ENCODE results near the gene SYN1.
"Not testable (repeated sequence)": the region's sequence is repeated elsewhere in the genome, so short reads cannot be mapped to it uniquely, and the experiment has no call there.

SYN1 gene

DNA sequence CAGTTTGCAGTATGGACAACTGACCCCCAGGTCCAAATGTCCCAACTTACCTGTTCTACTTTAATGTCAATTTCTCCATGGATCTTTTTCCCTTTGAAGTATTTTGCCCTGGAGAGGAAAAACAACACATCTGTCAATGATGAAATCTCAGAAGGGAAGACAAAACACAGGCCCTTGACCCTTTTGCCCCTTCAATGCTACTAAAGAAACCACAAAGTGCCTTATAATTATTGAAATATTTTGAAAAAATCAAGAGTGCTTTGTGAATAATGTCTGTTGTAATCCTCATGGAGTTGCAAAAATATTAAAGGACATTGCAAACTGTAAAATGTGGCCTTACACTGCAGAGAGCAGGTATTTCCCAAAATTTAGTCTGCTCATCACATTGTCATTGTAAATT, 12.6 kb downstream of the SYN1 start:
- no peaks in the 10 kb centered on the region for H3K4me1 ChIP-seq (ENCODE audit: control insufficient read depth in 5 of 5, insufficient read depth in 5 of 5, low read length in 5 of 5)
- no peaks in the 10 kb centered on the region for H3K9me3 ChIP-seq (ENCODE audit: control insufficient read depth in 5 of 5, low read length in 5 of 5)
- H3K27ac ChIP-seq (ENCODE audit: low read depth, low read length): no peak overlapping the region
- no peak overlapping the region for H3K9ac ChIP-seq (ENCODE audit: low read length in 5 of 5)
- H3K4me3 ChIP-seq (ENCODE audit: low read depth in 1 of 5, low read length in 5 of 5): no peak overlapping the region
- H3K36me3 ChIP-seq (ENCODE audit: control insufficient read depth in 5 of 5, insufficient read depth in 5 of 5, low read length in 5 of 5): no peaks in the 10 kb centered on the region
- H3K27me3 ChIP-seq (ENCODE audit: control insufficient read depth in 5 of 5, insufficient read depth in 4 of 5, low read length in 5 of 5): peaks cover 0 to 19% (median 6%) of the 10 kb centered on the region in 5 donors

DNA sequence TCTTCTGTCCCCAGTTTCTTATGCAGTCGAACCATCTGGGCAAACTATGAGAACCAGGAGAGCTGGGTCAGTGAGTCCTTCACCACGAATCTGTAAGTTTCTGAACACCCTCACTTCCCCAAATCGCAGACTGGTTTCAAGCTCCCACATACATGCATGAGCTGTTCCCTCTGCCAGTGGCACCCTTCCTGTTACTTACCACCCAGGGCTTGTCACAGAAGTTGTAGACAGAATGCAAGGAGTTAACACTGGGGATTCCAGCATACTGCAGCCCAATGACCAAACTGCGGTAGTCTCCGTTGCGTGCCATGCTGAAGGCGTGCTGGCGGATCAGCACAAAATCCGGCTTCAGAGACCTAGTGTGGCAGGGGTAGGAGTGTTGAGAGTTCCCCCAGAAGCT, 14.6 kb downstream of the SYN1 start:
- Histone ChIP-seq H3K9me3 (ENCODE audit: control insufficient read depth in 5 of 5, low read length in 5 of 5) (peaks cover 0 to 9% (median 3%) of the 10 kb centered on the region in 5 donors), H3K27ac (ENCODE audit: low read depth, low read length) (no peak overlapping the region), H3K4me1 (ENCODE audit: control insufficient read depth in 5 of 5, insufficient read depth in 5 of 5, low read length in 5 of 5) (no peaks in the 10 kb centered on the region), H3K27me3 (ENCODE audit: control insufficient read depth in 5 of 5, insufficient read depth in 4 of 5, low read length in 5 of 5) (peaks cover 0 to 16% (median 6%) of the 10 kb centered on the region in 5 donors), H3K36me3 (ENCODE audit: control insufficient read depth in 5 of 5, insufficient read depth in 5 of 5, low read length in 5 of 5) (no peaks in the 10 kb centered on the region), H3K9ac (ENCODE audit: low read length in 5 of 5) (no peak overlapping the region), H3K4me3 (ENCODE audit: low read depth in 1 of 5, low read length in 5 of 5) (no peak overlapping the region)

DNA sequence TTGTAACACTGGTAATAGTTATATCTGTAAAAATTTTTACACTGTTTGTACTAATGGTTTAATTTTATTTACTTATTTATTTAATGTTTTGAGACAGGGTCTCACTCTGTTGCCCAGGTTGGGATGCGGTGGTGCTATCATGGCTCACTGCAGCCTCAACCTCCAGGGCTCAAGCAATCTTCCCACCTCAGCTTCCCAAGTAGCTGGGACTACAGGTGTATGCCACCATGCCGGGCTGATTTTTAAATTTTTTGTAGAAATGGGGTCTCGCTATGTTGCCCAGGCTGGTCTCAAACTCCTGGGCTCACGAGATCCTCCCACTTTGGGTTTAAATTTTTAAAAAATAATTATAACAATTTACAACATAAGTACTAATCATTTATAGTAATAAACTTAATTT, 16.5 kb downstream of the SYN1 start:
- H3K4me3 ChIP-seq (ENCODE audit: low read depth in 1 of 5, low read length in 5 of 5); H3K36me3 ChIP-seq (ENCODE audit: control insufficient read depth in 5 of 5, insufficient read depth in 5 of 5, low read length in 5 of 5); H3K27ac ChIP-seq (ENCODE audit: low read depth, low read length); H3K9ac ChIP-seq (ENCODE audit: low read length in 5 of 5); H3K27me3 ChIP-seq (ENCODE audit: control insufficient read depth in 5 of 5, insufficient read depth in 4 of 5, low read length in 5 of 5); H3K4me1 ChIP-seq (ENCODE audit: control insufficient read depth in 5 of 5, insufficient read depth in 5 of 5, low read length in 5 of 5): not testable (repeated sequence)
- peaks cover 0 to 15% (median 4%) of the 10 kb centered on the region in 5 donors for H3K9me3 ChIP-seq (ENCODE audit: control insufficient read depth in 5 of 5, low read length in 5 of 5)

DNA sequence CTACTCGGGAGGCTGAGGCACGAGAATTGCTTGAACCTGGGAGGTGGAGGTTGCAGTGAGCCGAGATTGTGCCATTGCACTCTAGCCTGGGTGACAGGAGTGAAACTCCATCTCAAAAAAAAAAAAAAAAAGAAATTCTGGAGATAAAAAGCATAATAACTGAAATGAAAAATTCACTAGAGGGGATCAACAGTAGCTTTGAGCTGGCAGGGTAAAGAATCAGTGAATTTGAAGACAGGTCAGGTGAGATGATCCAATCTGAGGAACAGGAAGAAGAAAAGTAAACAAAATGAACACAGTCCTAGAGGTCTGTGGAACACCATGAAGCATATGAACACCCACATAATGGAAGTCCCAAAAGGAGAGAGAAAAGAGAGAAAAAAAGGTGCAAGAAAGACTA, 22.4 kb downstream of the SYN1 start:
- Histone ChIP-seq H3K4me1 (ENCODE audit: control insufficient read depth in 5 of 5, insufficient read depth in 5 of 5, low read length in 5 of 5) (no peaks in the 10 kb centered on the region), H3K27me3 (ENCODE audit: control insufficient read depth in 5 of 5, insufficient read depth in 4 of 5, low read length in 5 of 5) (no peaks in the 10 kb centered on the region), H3K36me3 (ENCODE audit: control insufficient read depth in 5 of 5, insufficient read depth in 5 of 5, low read length in 5 of 5) (no peaks in the 10 kb centered on the region), H3K9me3 (ENCODE audit: control insufficient read depth in 5 of 5, low read length in 5 of 5) (peaks cover 7 to 23% (median 13%) of the 10 kb centered on the region in 5 donors), H3K9ac (ENCODE audit: low read length in 5 of 5) (no peak overlapping the region), H3K27ac (ENCODE audit: low read depth, low read length) (no peak overlapping the region), H3K4me3 (ENCODE audit: low read depth in 1 of 5, low read length in 5 of 5) (no peak overlapping the region)

DNA sequence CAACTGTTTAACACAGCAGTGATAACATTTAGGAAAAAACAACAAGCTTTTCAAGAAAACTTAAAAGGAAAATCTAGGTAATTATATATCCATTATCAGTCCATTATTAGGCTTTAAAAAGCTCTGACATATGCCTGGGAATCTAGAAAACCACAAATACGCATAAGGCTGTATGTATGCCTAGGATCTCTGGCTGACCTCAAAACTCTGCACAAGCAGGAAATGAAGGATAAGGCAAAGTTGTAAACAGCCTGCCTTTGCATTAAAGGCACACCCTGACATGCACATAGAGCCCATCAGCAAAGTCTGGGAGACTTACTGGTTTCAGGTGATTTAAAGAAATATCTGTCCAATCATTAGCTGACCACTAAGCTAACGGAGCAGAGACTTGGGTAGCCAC, 23.4 kb downstream of the SYN1 start:
- Histone ChIP-seq H3K27me3 (ENCODE audit: control insufficient read depth in 5 of 5, insufficient read depth in 4 of 5, low read length in 5 of 5) (no peaks in the 10 kb centered on the region), H3K4me1 (ENCODE audit: control insufficient read depth in 5 of 5, insufficient read depth in 5 of 5, low read length in 5 of 5) (no peaks in the 10 kb centered on the region), H3K9me3 (ENCODE audit: control insufficient read depth in 5 of 5, low read length in 5 of 5) (peaks cover 7 to 22% (median 13%) of the 10 kb centered on the region in 5 donors), H3K4me3 (ENCODE audit: low read depth in 1 of 5, low read length in 5 of 5) (no peak overlapping the region), H3K36me3 (ENCODE audit: control insufficient read depth in 5 of 5, insufficient read depth in 5 of 5, low read length in 5 of 5) (no peaks in the 10 kb centered on the region), H3K9ac (ENCODE audit: low read length in 5 of 5) (no peak overlapping the region), H3K27ac (ENCODE audit: low read depth, low read length) (no peak overlapping the region)

DNA sequence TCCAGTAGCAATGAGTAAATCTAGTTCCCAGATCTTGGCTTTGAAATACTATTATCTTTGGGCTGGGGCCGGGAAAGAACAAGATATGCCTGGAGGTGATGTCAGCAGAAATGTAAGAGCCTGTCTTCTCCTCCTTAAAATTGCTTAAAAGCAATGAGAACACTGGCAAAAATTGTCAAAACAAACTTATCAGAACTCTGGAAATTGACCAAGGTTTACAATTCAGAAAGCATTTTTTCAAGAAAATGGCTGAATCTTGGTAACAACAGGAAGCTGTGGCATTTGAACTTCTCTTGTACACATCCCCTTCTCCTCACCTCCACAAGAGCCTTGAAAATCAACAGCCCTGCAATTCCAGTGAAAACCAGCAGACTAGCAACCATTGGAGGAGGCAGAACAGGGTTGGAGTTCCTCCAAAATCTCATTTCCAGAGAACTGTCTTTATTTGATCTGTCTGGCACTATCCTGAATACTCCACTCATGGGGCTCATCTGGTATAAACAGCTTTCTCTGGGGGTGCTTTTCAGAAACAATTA, 23.9 kb downstream of the SYN1 start:
- no peak overlapping the region for H3K9ac ChIP-seq (ENCODE audit: low read length in 5 of 5)
- H3K9me3 ChIP-seq (ENCODE audit: control insufficient read depth in 5 of 5, low read length in 5 of 5): peaks cover 7 to 19% (median 13%) of the 10 kb centered on the region in 5 donors
- no peak overlapping the region for H3K4me3 ChIP-seq (ENCODE audit: low read depth in 1 of 5, low read length in 5 of 5)
- H3K27ac ChIP-seq (ENCODE audit: low read depth, low read length): no peak overlapping the region
- H3K27me3 ChIP-seq (ENCODE audit: control insufficient read depth in 5 of 5, insufficient read depth in 4 of 5, low read length in 5 of 5): peaks cover 0 to 2% (median 0%) of the 10 kb centered on the region in 5 donors
- H3K36me3 ChIP-seq (ENCODE audit: control insufficient read depth in 5 of 5, insufficient read depth in 5 of 5, low read length in 5 of 5): no peaks in the 10 kb centered on the region
- H3K4me1 ChIP-seq (ENCODE audit: control insufficient read depth in 5 of 5, insufficient read depth in 5 of 5, low read length in 5 of 5): no peaks in the 10 kb centered on the region

DNA sequence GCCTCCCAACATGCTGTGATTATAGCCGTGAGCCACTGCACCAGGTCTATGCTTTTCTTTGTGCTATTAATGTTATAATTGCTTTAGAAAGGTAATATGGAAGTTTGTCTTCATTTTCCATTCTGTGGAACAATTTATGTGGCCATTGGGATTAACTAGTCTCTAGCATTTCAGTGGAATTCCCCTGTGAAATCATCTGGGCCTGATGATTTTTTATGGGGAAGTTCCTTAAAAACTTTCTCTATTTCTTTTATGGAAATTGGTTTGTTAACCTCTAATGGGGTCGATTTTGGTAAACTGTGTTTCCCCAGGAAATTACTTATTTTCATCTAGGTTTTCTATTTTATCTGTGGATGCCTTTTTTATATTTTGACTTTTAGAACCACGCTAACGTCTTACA, 26.1 kb downstream of the SYN1 start:
- no peak overlapping the region for H3K9ac ChIP-seq (ENCODE audit: low read length in 5 of 5)
- H3K4me3 ChIP-seq (ENCODE audit: low read depth in 1 of 5, low read length in 5 of 5): no peak overlapping the region
- H3K36me3 ChIP-seq (ENCODE audit: control insufficient read depth in 5 of 5, insufficient read depth in 5 of 5, low read length in 5 of 5): no peaks in the 10 kb centered on the region
- peaks cover 0 to 2% (median 0%) of the 10 kb centered on the region in 5 donors for H3K27me3 ChIP-seq (ENCODE audit: control insufficient read depth in 5 of 5, insufficient read depth in 4 of 5, low read length in 5 of 5)
- H3K27ac ChIP-seq (ENCODE audit: low read depth, low read length): no peak overlapping the region
- H3K4me1 ChIP-seq (ENCODE audit: control insufficient read depth in 5 of 5, insufficient read depth in 5 of 5, low read length in 5 of 5): no peaks in the 10 kb centered on the region
- H3K9me3 ChIP-seq (ENCODE audit: control insufficient read depth in 5 of 5, low read length in 5 of 5): peaks cover 4 to 11% (median 8%) of the 10 kb centered on the region in 5 donors

DNA sequence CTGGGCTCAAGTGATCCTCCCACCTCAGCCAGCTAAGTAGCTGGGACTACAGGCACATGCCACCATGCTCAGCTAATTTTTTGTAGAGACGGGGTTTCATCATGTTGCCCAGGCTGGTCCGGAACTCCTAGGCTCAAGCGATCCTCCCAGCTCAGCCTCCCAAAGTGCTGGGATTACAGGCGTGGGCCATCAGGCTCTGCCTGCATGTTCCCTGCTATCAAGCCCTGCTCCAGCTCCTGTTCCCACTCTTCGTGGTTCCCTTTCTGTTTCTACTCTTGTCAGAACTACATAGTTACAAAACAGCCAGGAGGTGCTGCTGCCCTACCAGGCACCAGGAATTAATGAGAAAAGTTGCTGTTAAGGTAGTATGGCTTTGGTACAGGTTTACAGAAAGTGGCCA, 28.7 kb downstream of the SYN1 start:
- Histone ChIP-seq H3K4me3 (ENCODE audit: low read depth in 1 of 5, low read length in 5 of 5) (no peak overlapping the region), H3K27ac (ENCODE audit: low read depth, low read length) (no peak overlapping the region), H3K36me3 (ENCODE audit: control insufficient read depth in 5 of 5, insufficient read depth in 5 of 5, low read length in 5 of 5) (peaks cover 0 to 3% (median 0%) of the 10 kb centered on the region in 5 donors), H3K27me3 (ENCODE audit: control insufficient read depth in 5 of 5, insufficient read depth in 4 of 5, low read length in 5 of 5) (peaks cover 3 to 21% (median 7%) of the 10 kb centered on the region in 5 donors), H3K9ac (ENCODE audit: low read length in 5 of 5) (no peak overlapping the region), H3K4me1 (ENCODE audit: control insufficient read depth in 5 of 5, insufficient read depth in 5 of 5, low read length in 5 of 5) (no peaks in the 10 kb centered on the region), H3K9me3 (ENCODE audit: control insufficient read depth in 5 of 5, low read length in 5 of 5) (peaks cover 0 to 4% (median 0%) of the 10 kb centered on the region in 5 donors)

DNA sequence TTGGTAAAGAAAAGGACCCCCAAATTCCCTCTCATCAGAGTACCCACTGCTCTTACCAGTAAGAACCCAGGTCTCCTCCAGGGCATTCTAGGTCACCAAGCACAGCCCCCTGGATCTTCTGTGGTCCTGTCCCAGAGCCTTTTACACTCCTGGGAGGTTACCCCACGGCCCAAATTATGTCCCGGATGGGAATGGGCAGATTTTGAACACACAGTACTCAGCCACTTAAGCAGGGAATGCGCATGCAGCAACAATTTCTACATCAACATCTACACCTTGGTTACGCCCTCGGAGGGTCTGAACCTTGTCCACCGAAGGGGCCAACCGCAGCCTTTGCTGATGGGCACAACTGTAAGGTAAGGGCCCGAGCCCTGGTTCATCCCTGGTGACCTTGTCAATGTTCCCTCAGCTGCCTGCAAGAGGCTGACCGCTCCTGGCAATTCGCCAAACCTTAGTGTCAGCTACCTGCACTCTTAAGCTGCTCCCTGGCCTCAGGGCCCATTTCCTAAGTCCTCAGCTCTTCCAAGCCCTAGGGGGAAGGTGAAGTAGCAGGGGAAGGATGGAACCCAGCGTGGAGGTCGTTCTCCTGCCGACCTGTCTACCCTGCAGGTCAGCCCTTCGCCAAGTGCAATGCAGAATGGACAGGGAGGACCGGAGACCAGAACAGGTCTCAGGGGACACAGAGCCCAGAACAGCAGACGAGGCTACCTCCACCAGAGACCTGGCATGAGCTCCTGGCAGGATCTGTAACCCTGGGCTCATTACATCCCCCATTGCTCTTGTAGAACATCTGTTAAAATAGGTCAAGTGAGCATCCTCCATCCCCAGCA, 31.5 kb downstream of the SYN1 start:
- Histone ChIP-seq H3K4me1 (ENCODE audit: control insufficient read depth in 5 of 5, insufficient read depth in 5 of 5, low read length in 5 of 5) (peaks cover 0 to 3% (median 0%) of the 10 kb centered on the region in 5 donors), H3K27ac (ENCODE audit: low read depth, low read length) (no peak overlapping the region), H3K4me3 (ENCODE audit: low read depth in 1 of 5, low read length in 5 of 5) (no peak overlapping the region), H3K9ac (ENCODE audit: low read length in 5 of 5) (no peak overlapping the region), H3K9me3 (ENCODE audit: control insufficient read depth in 5 of 5, low read length in 5 of 5) (no peaks in the 10 kb centered on the region), H3K27me3 (ENCODE audit: control insufficient read depth in 5 of 5, insufficient read depth in 4 of 5, low read length in 5 of 5) (peaks cover 4 to 26% (median 14%) of the 10 kb centered on the region in 5 donors), H3K36me3 (ENCODE audit: control insufficient read depth in 5 of 5, insufficient read depth in 5 of 5, low read length in 5 of 5) (peaks cover 0 to 8% (median 0%) of the 10 kb centered on the region in 5 donors)

DNA sequence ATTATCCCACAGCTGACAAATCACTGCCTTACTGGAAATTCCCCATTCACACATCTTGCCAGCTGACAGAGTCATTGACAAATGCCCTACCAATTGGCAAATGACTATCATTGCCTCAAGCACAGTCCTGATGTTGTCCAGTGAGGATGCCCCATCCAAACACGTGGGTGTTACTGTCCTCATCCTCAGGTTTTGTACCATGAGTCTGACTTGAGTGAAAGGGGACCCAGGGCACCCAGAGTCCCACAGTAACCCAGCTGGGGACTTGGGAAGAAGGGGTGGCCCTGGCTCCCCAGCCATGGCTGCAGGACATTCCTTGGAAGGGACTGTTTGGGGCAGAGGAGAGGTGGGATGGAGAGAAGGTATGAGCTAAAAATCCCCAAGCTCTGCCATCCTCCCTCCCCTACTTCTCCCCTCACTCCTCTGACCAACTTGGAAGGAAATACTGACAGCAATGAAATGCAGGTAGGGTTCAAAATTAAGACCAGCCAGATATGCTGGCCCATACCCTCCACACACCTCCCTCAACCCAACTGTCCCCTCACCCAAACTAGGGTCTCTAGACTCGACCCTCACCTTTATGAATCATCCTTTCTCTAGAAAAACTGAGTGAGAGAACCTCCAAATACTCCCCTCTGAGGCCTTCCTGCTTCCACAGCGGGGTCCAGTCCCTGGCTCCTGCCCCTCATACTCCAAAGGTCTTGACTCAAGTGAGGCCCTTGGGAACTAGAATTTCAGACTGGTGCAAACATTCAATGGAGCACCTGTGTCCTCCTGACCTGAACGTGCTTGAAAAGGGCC, 32.4 kb downstream of the SYN1 start:
- Histone ChIP-seq H3K9ac (ENCODE audit: low read length in 5 of 5) (no peak overlapping the region), H3K4me3 (ENCODE audit: low read depth in 1 of 5, low read length in 5 of 5) (no peak overlapping the region), H3K27me3 (ENCODE audit: control insufficient read depth in 5 of 5, insufficient read depth in 4 of 5, low read length in 5 of 5) (peaks cover 4 to 26% (median 14%) of the 10 kb centered on the region in 5 donors), H3K4me1 (ENCODE audit: control insufficient read depth in 5 of 5, insufficient read depth in 5 of 5, low read length in 5 of 5) (peaks cover 0 to 4% (median 0%) of the 10 kb centered on the region in 5 donors), H3K36me3 (ENCODE audit: control insufficient read depth in 5 of 5, insufficient read depth in 5 of 5, low read length in 5 of 5) (peaks cover 0 to 8% (median 0%) of the 10 kb centered on the region in 5 donors), H3K9me3 (ENCODE audit: control insufficient read depth in 5 of 5, low read length in 5 of 5) (no peaks in the 10 kb centered on the region), H3K27ac (ENCODE audit: low read depth, low read length) (no peak overlapping the region)

Measured in subcutaneous abdominal adipose tissue (tissue), 5 donors.